Activated gamma-delta T cell treated with Interleukin-2 at 50 U/mL for 16 hours (primary cell): ENCODE results near the gene FBXO47.

Experiments
- DNase-seq: peaks from one replicate; pipeline ENCODE4 v3.0.0-alpha.2; 2020

Gene FBXO47

GRCh38 chr17:38900978-38901656 is 66.1 kb downstream of the FBXO47 start:
- peak; percentile 56 for DNase-seq

GRCh38 chr17:38899421-38899820 is 67.8 kb downstream of the FBXO47 start:
- no peak for DNase-seq

- peak; percentile 88 for DNase-seq
Measured at GRCh38 chr17:38898812-38899348, 68.3 kb downstream of the FBXO47 start.

GRCh38 chr17:38898291-38898679 is 68.9 kb downstream of the FBXO47 start:
- no peak for DNase-seq

GRCh38 chr17:38897671-38898290 is 69.4 kb downstream of the FBXO47 start:
- DNase-seq, result no peak

- DNase-seq, result no peak
Measured at GRCh38 chr17:38897176-38897575, 70.0 kb downstream of the FBXO47 start.

GRCh38 chr17:38896346-38896954 is 70.8 kb downstream of the FBXO47 start:
- DNase-seq, result no peak

- no peak for DNase-seq
Measured at GRCh38 chr17:38894276-38894675, 72.9 kb downstream of the FBXO47 start.

- peak; percentile 47 for DNase-seq
Measured at GRCh38 chr17:38893607-38894006, 73.6 kb downstream of the FBXO47 start.

GRCh38 chr17:38893113-38893512 is 74.1 kb downstream of the FBXO47 start:
- DNase-seq, result no peak

- no peak for DNase-seq
Measured at GRCh38 chr17:38892620-38893019, 74.6 kb downstream of the FBXO47 start.

GRCh38 chr17:38892083-38892482 is 75.1 kb downstream of the FBXO47 start:
- no peak for DNase-seq

GRCh38 chr17:38891441-38891840 is 75.8 kb downstream of the FBXO47 start:
- DNase-seq, result no peak

GRCh38 chr17:38890410-38890746 is 76.8 kb downstream of the FBXO47 start:
- DNase-seq, result no peak

GRCh38 chr17:38889745-38890409 is 77.3 kb downstream of the FBXO47 start:
- DNase-seq, result no peak

- no peak for DNase-seq
Measured at GRCh38 chr17:38888842-38889241, 78.4 kb downstream of the FBXO47 start.

GRCh38 chr17:38886643-38887010 is 80.6 kb downstream of the FBXO47 start:
- no peak for DNase-seq
